HL-60/S4 treated with phorbol 12-myristate 13-acetate at 8.2 ng/mL for 4 days and 3 days (cell line): ENCODE measurements around the gene PDPR.
"Not testable (repeated sequence)": the region's sequence is repeated elsewhere in the genome, so short reads cannot be mapped to it uniquely, and the experiment has no call there.

Experiments
- in situ Hi-C: fragments of 300-500 bp; cut with MboI; formaldehyde crosslinking; loops from 2 replicates; pipeline ENCODE4 v1.15.0; 2022; ENCODE audit warnings: low sequenced_read_pairs

The PDPR gene

DNA sequence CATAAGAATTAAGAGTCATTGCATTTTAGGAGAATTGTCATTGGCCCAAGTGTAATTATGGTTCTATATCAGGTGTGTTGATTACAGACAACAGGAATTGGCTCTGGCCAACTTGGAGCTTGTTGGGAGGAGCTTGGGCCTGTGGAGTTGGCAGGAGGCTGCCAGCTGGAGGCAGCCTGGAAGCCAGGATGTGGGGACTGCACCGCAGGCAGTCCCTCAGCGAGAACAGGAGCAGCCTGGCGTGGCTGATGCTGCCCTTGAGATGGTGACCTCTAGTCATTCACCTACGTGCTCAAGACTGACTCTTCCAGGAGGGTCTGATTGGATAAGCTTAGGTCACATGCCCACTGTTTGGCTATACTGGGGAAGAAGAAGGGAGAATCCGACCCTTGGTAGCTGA is 13.6 kb downstream of the PDPR start:
- in situ Hi-C loops: loop anchor here (25.0 kb wide), 1 partner anchor 1635 kb away; no protein-coding TSS in a partner anchor

DNA sequence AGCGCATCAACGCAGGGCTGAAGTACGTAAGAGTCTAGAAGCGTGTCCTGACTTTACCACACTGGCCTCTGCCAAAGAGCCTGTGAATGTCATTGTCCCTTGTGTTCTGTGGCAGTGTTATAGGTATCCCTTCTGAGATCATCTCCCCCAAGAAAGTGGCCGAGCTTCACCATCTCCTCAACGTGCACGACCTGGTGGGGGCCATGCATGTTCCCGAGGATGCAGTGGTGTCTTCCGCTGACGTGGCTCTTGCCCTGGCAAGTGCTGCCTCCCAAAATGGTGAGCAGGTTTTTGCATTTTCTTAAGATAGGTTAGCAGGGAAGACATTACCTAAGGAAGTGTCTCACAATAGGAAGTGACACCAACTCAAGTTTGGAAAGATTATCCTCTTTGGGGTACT is 14.7 kb downstream of the PDPR start:
- in situ Hi-C loops: loop anchor here (25.0 kb wide), 1 partner anchor 1633 kb away; no protein-coding TSS in a partner anchor

DNA sequence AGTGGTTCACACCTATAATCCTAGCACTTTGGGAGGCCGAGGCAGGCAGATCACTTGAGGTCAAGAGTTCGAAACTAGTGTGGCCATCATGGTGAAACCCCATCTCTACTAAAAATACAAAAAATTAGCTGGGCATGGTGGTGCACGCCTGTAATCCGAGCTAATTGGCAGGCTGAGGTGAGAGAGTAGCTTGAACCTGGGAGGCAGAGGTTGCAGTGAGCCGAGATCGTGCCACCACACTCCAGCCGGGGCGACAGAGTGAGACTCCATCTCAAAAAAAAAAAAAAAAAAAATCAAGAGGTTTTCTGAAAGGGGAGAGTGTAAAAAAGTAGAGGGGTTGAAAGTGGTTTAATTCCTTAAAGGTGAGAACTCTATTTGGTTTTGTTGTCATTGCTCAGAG is 21.7 kb downstream of the PDPR start:
- in situ Hi-C loops: loop anchor here (25.0 kb wide), 1 partner anchor 1627 kb away; no protein-coding TSS in a partner anchor

DNA sequence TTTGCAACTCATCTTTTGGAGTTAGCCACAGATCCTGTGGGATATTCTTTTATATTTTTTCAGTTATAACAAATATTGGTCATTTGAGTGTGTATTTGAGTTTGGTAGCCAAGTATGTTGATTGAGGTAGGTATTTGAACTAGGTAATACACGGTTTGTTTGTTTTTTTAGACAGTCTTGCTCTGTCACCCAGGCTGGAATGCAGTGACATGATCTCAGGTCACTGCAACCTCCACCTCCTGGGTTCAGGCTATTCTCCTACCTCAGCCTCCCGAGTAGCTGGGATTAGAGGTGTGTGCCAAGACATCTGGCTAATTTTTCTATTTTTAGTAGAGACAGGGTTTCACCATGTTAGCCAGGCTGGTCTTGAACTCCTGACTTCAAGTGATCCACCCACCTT is 22.5 kb downstream of the PDPR start:
- in situ Hi-C loops: loop anchor here (25.0 kb wide), 1 partner anchor 1626 kb away; no protein-coding TSS in a partner anchor

DNA sequence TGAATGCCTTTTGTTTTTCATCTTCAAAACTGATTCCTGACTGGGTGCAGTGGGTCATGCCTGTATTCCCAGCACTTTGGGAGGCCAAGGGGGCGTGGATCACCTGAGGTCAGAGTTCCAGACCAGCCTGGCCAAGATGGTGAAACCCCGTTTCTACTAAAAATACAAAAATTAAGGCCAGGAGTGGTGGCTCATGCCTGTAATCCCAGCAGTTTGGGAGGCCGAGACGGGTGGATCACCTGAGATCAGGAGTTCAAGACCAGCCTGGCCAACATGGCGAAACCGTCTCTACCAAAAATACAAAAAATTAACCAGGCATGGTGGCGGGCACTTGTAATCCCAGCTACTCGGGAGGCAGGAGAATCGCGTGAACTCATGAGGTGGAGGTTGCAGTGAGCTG is 28.6 kb downstream of the PDPR start:
- in situ Hi-C loops: loop anchor here (25.0 kb wide), 1 partner anchor 1620 kb away; no protein-coding TSS in a partner anchor

DNA sequence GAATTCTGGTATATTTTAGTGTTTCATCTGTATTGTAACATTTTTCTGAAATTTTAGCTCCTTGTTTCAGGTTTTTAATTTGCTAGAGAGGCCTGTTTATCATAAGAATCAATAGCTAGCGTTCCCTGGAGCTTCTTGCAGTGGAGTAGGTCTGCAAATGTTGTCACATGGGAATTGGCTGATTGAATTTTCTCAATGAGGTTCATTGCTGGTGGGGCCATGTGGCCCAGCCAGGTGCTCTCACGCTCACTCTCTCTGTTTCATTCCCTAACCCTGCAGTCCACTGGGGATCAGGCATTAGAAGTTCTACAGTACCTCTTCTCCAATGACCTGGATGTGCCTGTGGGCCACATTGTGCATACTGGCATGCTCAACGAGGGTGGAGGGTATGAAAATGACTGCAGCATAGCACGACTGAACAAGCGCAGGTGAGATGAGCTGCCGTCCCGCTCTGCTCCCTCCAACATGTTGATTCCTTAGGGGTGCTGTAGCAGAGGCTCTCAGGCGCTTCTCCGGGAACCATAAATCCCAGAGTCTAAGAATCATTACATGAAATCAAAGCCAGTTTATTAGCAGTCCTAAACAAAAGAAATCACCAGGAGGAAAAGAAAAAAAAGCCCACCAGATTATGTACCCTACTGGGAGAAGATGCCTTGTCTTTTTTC is 29.2 kb downstream of the PDPR start:
- in situ Hi-C loops: loop anchor here (25.0 kb wide), 1 partner anchor 1619 kb away; no protein-coding TSS in a partner anchor

DNA sequence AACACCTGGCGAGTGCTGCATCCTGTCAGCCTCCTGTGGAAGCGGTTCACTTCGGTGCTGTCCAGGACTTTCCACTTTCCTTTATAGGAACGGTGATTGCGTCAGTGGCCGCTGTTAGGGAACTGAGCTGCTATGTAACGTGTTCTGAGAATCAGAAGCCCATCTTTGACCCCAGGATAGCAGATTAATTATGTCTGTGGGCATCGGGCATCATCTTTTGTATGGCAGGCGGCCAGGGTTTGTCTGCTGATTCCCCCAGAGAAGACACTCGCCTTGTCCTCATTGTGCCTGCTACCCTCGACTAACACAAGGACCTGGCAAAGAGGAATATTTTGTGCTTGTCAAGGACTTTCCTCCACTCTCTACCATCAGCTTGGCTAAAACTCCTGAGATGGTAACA is 33.7 kb downstream of the PDPR start:
- in situ Hi-C loops: loop anchor here (25.0 kb wide), 1 partner anchor 1614 kb away; no protein-coding TSS in a partner anchor

DNA sequence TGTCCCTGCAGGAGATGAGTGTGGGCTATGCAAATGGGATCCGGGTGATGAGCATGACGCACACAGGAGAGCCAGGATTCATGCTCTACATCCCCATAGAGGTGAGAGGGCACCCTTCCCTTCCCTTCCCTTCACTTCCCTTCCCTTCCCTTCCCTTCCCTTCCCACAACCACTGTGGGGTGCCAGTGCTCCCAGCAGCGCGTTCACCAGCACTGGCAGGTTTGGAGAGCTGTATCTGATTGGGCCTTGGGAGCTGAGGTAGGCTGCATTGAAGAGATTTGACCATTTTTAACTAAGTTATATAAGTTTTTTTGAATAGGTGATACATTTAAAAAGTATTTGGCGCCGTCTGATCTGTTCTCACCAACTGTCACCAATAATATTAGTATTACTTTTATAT is 34.3 kb downstream of the PDPR start:
- in situ Hi-C loops: loop anchor here (25.0 kb wide), 1 partner anchor 1614 kb away; no protein-coding TSS in a partner anchor

DNA sequence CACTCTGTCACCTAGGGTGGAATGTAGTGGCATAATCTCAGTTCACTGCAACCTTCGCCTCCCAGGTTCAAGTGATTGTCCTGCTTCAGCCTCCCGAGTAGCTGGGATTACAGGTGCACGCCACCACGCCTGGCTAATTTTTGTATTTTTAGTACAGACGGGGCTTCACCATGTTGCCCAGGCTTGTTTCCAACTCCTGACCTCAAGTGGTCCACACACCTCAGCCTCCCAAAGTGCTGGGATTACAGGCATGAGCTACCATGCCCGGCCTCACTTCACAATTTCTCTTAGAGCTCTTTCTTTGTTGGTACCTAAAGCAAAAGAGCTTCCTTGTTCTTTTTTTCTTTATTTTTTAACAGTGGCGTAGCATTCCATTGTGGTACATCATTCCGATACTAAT is 35.2 kb downstream of the PDPR start:
- in situ Hi-C loops: loop anchor here (25.0 kb wide), 1 partner anchor 1613 kb away; no protein-coding TSS in a partner anchor

DNA sequence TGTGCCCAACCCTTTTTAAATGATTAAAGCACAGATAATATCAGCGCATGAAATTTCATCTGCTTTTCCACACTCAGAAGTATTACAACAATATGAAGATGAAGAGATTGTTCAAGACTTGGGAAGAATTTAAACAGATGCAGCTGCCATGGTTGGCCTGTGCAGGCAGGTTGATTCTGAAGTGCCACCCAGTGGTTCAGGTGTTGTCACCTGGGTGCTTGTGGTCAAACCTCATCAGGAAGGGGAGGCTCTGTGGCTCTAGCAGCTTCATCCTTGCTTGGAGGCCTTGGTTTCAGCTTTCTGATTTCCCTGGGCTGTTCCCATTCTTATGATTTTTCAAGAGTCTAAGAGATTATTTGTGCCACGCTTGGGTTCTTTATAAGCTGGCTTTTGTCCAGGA is 37.3 kb downstream of the PDPR start:
- in situ Hi-C loops: no loop called here

DNA sequence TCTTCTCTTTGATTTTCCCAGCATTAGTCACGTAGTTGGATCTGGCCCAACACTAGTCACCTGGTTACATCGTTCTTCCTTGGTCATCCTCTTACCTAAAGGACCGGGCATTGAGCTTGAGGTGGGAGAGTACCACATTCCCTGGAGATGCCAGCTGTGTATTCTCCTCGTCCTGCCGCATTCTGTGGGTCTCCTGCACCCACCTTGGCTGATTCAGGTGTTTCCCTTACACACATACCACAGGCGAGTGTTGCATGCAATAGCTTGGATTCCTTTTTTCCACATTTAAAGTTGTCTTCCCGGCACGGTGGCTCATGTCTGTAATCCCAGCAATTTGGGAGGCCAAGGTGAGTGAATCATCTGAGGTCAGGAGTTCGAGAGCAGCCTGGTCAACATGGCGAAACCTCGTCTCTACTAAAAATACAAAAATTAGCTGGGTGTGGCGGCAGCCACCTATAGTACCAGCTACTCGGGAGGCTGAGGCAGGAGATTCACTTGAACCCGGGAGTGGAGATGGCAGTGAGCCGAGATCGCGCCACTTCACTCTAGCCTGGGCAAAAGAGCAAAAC is 37.9 kb downstream of the PDPR start:
- in situ Hi-C loops: no loop called here

DNA sequence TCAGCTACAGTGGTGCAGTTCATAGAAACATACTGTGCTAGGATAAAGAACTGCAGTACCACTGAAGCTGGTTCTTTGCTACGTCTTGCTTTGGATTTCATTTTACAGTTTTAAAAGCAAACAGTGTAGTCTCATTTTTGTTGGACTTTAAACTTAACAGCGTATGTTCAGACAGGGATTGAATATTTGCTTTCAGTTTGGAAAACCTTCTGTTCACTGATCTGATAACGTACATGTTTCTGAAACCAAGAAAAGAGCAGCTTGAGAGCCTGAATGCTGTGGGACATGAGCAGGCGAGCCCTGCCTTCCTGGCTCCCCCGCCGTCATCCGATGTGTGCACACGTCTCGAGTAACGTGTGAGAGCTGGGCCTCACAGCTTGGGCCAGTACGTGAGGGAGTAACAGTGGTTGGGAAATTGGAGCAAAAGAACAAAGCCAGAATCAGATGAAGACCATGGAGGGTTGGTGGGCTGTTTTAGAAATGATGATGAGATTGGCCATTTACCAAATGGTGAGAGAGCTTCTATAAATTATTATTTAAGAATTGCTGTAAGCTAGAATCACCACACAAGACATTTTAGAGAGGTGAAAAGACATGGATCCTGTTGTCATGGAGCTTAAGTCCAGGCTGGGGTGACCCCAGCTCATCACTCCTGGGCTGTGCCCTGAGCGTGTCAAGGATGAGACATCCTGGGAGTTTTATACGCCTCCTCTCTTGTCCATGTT is 38.6 kb downstream of the PDPR start:
- in situ Hi-C loops: no loop called here

DNA sequence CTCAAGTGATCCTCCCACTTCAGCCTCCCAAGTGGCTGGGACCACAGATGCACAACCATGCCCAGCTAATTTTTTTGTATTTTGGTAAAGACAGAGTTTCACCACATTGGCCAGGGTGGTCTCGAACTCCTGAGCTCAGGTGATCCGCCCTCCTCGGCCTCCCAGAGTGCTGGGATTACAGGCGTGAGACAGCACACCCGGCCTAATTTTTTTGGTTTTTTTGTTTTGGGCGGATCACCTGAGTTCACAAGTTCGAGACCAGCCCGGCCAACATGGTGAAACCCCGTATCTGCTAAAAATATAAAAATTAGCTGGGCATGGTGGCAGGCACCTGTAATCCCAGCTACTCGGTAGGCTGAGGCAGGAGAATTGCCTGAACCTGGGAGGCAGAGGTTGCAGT is 40.6 kb downstream of the PDPR start:
- in situ Hi-C loops: not testable (repeated sequence)

DNA sequence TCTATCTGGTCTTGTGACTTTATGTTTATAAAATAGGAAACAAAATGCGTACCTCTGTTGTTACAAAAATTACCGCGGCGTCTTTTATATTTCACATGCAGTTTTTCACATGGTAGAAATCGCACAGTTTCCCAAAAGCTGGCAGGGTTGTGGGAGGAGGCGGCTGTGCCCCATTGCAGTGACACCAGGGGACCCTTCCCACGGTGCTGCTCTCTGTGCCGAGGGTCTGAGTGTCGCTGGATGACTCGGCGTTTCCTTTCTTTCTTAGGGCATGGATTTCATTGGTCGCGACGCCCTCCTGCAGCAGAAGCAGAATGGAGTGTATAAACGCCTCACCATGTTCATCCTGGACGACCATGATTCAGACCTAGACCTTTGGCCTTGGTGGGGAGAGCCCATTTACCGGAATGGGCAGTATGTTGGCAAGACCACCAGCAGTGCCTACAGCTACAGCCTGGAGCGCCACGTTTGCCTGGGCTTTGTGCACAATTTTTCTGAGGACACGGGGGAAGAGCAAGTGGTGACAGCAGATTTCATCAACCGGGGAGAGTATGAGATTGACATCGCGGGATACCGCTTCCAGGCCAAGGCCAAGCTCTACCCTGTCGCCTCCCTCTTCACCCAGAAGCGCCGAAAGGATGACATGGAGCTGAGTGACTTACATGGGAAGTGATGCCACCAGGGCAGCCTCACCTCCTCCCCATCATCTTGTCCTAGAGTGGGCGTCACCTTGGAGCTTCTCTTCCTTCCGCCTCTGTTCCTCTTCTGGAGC is 42.3 kb downstream of the PDPR start:
- in situ Hi-C loops: no loop called here

DNA sequence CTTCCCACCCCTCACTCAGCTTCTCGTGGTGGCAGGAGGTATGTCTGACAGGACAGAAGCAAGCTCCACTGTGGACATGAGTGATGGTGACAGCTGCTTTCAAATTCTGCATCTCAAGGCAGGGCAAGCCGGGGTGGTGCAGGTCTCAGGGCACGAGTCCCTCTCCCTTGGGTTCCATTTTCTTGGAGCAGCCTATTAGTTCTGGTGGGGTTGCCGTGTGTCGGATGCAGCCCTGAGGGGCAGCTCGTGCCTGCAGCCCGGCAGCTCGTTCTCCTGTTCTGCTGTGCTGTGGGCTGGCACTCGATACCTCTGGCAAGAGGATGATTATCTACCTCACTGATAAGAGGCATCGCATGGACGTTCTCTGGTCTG is 43.0 kb downstream of the PDPR start:
- in situ Hi-C loops: no loop called here

DNA sequence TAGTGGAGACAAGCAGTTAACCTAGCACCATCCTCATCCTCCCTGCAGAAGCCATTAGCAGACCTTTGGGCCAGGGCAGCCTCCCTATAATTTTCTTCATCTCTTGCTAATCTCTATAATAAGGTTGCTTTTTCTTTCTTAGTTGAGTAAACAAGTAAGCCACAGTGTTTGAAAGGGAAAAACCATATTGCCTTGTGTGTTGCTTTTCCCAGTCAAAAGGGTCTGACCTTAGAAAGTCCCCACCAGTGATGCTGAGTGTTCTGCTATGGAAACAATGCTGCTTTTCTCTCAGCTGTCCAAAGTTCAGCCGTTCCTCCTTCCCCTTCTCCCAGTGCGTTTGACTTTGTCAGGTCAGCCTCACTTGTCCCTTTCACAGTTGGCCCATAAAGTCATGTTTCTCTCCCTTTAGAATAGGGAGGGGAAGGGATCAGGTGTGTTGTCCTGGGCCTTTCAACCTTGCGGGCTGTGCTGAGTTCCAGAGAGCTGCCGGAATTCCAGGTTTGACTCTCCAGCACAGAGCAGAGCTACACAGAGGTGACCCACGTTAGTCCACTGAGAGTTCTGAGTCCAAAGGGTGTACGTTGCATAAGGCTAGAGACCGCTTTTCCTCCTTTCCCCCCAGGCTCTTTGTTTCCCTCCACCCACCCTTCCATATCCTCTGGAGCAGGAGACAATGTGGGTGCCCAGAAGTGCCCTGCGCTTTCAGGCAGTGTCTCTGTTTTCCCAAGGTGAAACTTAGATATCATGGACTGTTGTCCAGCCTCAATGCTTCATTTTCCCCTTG is 43.5 kb downstream of the PDPR start:
- in situ Hi-C loops: no loop called here

DNA sequence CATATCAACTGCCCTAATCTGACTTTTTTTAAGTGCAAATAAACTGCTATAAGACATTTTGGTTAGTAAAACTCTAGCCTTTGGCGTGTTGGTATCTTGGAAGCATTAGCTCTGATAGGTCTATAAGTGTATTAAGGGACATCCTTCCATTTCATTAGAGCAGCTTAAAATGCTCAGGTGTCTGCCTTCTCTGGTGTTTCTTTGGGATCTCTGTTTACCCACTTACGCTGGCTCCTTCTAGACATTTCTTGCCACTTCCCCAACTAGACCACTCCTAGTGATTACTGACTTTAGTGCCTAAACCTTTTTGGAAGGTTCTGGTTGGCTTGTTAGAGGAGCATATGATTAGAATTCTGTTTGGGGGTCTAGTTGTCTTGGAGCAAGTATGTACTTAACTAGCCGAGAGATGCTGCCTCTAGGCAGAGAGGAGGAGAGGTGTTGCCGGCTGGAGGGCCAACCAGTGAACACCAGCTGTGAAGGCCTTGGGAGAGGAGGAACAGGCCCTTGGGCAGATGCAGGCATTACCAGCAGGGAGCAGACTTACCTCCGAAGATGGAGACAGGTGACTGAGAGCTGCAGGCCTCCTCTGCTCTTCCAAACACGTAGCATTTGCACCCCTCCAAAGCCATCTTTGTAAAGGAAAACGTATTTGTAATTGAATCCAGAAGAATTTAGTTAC is 44.3 kb downstream of the PDPR start:
- in situ Hi-C loops: no loop called here

DNA sequence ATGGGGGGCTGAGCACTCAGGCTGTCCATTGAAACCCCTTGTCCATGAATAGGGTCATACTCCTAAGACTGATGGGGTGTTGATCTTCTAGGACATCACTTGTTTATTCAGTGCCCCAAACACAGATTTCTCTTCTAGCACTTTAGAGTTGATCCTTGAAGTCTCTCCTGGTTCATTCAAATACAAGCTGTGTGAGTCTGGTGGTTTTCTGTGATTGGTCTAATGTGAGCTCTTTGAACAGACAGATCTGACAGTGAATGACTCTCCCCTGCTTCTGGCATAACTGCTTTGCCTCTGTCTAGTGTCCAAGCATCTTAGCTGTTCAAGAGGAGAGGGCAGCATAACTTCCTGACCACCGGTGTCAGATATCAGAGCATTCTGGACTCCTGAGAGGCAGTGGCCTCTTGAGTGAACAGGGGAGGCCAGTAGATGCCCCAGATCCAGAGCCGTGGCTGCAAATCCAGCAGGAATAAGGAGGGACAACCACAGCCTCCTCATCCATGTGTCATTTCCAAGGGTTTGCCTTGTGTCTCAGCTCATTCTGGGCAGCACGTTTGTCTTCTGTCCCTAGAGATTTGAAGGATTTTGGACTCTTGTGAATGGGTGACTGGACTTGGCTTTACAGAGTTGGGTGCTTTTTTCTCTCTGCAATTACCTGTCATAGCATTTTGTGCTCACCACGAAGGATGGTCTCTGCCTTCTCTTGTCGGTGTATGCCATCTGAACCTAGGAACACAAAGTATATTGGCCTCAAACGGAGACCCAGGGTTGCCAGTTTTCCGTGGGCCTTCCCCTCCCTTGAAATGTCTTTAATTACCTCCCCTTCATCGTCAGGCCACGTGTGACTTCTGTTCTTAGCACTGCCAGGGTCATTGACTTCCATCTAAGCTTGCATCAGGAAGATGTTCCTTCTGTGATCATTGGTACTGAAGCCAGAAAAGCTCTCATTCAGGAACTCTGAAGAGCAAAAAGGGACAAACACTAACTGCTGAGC is 45.5 kb downstream of the PDPR start:
- in situ Hi-C loops: no loop called here
